Measurements from ENCODE around the gene CELA3A.

DNA sequence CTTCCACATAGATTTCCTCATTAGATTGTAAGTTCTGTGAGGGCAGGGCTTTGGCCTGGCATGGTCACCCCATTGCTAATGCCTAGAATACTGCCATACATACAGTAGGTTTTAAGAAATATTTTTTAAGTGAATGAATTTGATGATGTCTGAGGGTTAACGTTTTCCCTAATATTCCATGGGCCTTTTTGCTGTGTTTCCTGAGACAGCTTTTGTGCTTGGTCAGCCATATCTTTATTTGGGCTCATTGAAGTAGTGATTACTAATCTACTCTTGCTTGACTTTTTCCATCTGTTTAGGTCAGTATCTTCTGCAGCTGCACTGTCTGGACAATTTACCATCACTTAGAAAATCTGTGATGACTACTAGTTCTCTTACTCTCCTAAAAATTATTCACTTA is 54.6 kb downstream of the CELA3A start:
- no peak for TF ChIP-seq POLR2AphosphoS5 (IDR thresholded peaks at IDR 0.05)
- TF ChIP-seq, protein P1, sequence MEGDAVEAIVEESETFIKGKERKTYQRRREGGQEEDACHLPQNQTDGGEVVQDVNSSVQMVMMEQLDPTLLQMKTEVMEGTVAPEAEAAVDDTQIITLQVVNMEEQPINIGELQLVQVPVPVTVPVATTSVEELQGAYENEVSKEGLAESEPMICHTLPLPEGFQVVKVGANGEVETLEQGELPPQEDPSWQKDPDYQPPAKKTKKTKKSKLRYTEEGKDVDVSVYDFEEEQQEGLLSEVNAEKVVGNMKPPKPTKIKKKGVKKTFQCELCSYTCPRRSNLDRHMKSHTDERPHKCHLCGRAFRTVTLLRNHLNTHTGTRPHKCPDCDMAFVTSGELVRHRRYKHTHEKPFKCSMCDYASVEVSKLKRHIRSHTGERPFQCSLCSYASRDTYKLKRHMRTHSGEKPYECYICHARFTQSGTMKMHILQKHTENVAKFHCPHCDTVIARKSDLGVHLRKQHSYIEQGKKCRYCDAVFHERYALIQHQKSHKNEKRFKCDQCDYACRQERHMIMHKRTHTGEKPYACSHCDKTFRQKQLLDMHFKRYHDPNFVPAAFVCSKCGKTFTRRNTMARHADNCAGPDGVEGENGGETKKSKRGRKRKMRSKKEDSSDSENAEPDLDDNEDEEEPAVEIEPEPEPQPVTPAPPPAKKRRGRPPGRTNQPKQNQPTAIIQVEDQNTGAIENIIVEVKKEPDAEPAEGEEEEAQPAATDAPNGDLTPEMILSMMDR (IDR thresholded peaks at IDR 0.05): no peak

Measured in upper lobe of left lung (tissue), 4 donors.